Ascending aorta (tissue), 2 donors: ENCODE results near the gene HSD3B2. TPM values are rescaled to one million over a fixed set of nuclear protein-coding genes. Genes with fewer than 3 reads are reported as not detected.

Source experiments
- DNase-seq, 2 donors: peaks; one replicate each; pipeline ENCODE4 v3.0.0-alpha.2; 2019; ENCODE audit warnings: low spot score in 2 of 2
- H3K27ac ChIP-seq, 2 donors: fragments of 200-600 bp; sonication (generic); one replicate each; pipeline ENCODE4 v1.5.1; 2016 to 2017; ENCODE audit warnings: mild to moderate bottlenecking in 1 of 2
- H3K27me3 ChIP-seq: fragments of 200-600 bp; sonication (generic); one replicate; pipeline ENCODE4 v1.5.1; 2017
- H3K36me3 ChIP-seq, 2 donors: fragments of 200-600 bp; sonication (generic); one replicate each; pipeline ENCODE4 v1.5.1; 2016
- H3K4me1 ChIP-seq, 2 donors: fragments of 200-600 bp; sonication (generic); one replicate each; pipeline ENCODE4 v1.5.1; 2016 to 2017; ENCODE audit warnings: mild to moderate bottlenecking in 1 of 2
- H3K4me3 ChIP-seq, 2 donors: fragments of 200-600 bp; sonication (generic); one replicate each; pipeline ENCODE4 v1.5.1; 2016 to 2017; ENCODE audit warnings: mild to moderate bottlenecking in 1 of 2
- H3K9me3 ChIP-seq, 2 donors: fragments of 200-600 bp; sonication (generic); one replicate each; pipeline ENCODE4 v1.5.1; 2016
- CTCF ChIP-seq, 3 experiments: fragments of 200-600 bp in 2 of 3; fragments of 450-650 bp in 1 of 3; sonication (generic) in 2 of 3; IDR thresholded peaks; one replicate each; pipeline ENCODE4 v1.5.1; 2016 to 2019; ENCODE audit warnings: antibody characterized with exemption in 3 of 3, mild to moderate bottlenecking in 1 of 3, moderate library complexity in 1 of 3
- intact Hi-C: fragments of 100-400 bp; cut with DNase I; formaldehyde crosslinking; loops from one replicate; pipeline ENCODE4 v1.15.1; 2023
- total RNA-seq: library from RNA; depleted of rRNA; stranded (reverse); fragments of >200 nt; gene quantifications from one replicate; pipeline ENCODE4 v1.1.0, GENCODE V29; 2016

Gene HSD3B2
- total RNA-seq, 1 donor from 2014 or later = 9.9 TPM

- Histone ChIP-seq H3K27ac (no peak overlapping the region), H3K27me3 (no peaks in the 10 kb centered on the region), H3K4me1 (no peaks in the 10 kb centered on the region), H3K36me3 (no peaks in the 10 kb centered on the region), H3K9me3 (no peaks in the 10 kb centered on the region), H3K4me3 (no peak overlapping the region)
- TF ChIP-seq CTCF (IDR thresholded peaks at IDR 0.05) = no peak
- intact Hi-C loops = no loop called here
- DNase-seq = no peak
These were observed 37.1 kb downstream of the HSD3B2 start for GRCh38 chr1:119452091-119452490.

GRCh38 chr1:119453021-119453420 is 38.1 kb downstream of the HSD3B2 start:
- intact Hi-C loops = no loop called here
- no peak overlapping the region for H3K4me3 ChIP-seq
- no peak for TF ChIP-seq CTCF (IDR thresholded peaks at IDR 0.05)
- H3K27me3 ChIP-seq = no peaks in the 10 kb centered on the region
- H3K4me1 ChIP-seq = no peaks in the 10 kb centered on the region
- no peaks in the 10 kb centered on the region for H3K9me3 ChIP-seq
- no peak overlapping the region for H3K27ac ChIP-seq
- DNase-seq = no peak
- no peaks in the 10 kb centered on the region for H3K36me3 ChIP-seq

- H3K9me3 ChIP-seq = no peaks in the 10 kb centered on the region
- H3K4me1 ChIP-seq = no peaks in the 10 kb centered on the region
- no peak for TF ChIP-seq CTCF (IDR thresholded peaks at IDR 0.05)
- H3K4me3 ChIP-seq = no peak overlapping the region
- H3K36me3 ChIP-seq = no peaks in the 10 kb centered on the region
- intact Hi-C loops = no loop called here
- no peaks in the 10 kb centered on the region for H3K27me3 ChIP-seq
- no peak overlapping the region for H3K27ac ChIP-seq
- no peak for DNase-seq
These were observed 48.0 kb downstream of the HSD3B2 start for GRCh38 chr1:119462964-119463363.

GRCh38 chr1:119463569-119463968 is 48.6 kb downstream of the HSD3B2 start:
- no peaks in the 10 kb centered on the region for H3K36me3 ChIP-seq

GRCh38 chr1:119466445-119466844 is 51.5 kb downstream of the HSD3B2 start:
- intact Hi-C loops = no loop called here
- H3K36me3 ChIP-seq = no peaks in the 10 kb centered on the region
- H3K27me3 ChIP-seq = no peaks in the 10 kb centered on the region
- no peaks in the 10 kb centered on the region for H3K4me1 ChIP-seq
- no peak overlapping the region for H3K4me3 ChIP-seq
- TF ChIP-seq CTCF (IDR thresholded peaks at IDR 0.05) = no peak
- H3K27ac ChIP-seq = no peak overlapping the region
- no peaks in the 10 kb centered on the region for H3K9me3 ChIP-seq
- DNase-seq = no peak

More at GRCh38 chr1:119463569-119463968, 48.6 kb downstream of the HSD3B2 start:
- no peak overlapping the region for H3K4me3 ChIP-seq
- intact Hi-C loops = no loop called here
- TF ChIP-seq CTCF (IDR thresholded peaks at IDR 0.05) = no peak
- H3K4me1 ChIP-seq = no peaks in the 10 kb centered on the region
- no peak for DNase-seq
- H3K27me3 ChIP-seq = no peaks in the 10 kb centered on the region
- H3K9me3 ChIP-seq = no peaks in the 10 kb centered on the region
- H3K27ac ChIP-seq = no peak overlapping the region

- intact Hi-C loops = no loop called here
- Histone ChIP-seq H3K27me3 (no peaks in the 10 kb centered on the region), H3K9me3 (no peaks in the 10 kb centered on the region), H3K4me3 (no peak overlapping the region), H3K36me3 (no peaks in the 10 kb centered on the region), H3K27ac (no peak overlapping the region), H3K4me1 (no peaks in the 10 kb centered on the region)
- TF ChIP-seq CTCF (IDR thresholded peaks at IDR 0.05) = no peak
- DNase-seq = no peak
These were observed 52.3 kb downstream of the HSD3B2 start for GRCh38 chr1:119467219-119467618.
